ENCODE data around the gene C1QL4.

DNA sequence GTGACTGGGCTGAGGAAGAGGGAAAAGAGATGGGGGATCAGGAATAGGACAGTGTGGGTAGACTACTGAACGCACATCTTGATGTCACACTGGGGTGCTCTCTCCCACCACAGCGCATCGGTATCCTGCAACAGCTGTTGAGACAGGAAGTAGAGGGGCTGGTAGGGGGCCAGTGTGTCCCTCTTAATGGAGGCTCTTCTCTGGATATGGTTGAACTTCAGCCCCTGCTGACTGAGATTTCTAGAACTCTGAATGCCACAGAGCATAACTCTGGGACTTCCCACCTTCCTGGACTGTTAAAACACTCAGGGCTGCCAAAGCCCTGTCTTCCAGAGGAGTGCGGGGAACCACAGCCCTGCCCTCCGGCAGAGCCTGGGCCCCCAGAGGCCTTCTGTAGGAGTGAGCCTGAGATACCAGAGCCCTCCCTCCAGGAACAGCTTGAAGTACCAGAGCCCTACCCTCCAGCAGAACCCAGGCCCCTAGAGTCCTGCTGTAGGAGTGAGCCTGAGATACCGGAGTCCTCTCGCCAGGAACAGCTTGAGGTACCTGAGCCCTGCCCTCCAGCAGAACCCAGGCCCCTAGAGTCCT, 6.9 kb downstream of the C1QL4 start:
- no peak for TF ChIP-seq CTCF (IDR thresholded peaks at IDR 0.05)
- no peak for TF ChIP-seq EZH2 (IDR thresholded peaks at IDR 0.05; ENCODE audit: borderline replicate concordance, insufficient read depth, low read depth, low read length, poor library complexity, severe bottlenecking)
